ENCODE measurements around the gene TBC1D2B.

DNA sequence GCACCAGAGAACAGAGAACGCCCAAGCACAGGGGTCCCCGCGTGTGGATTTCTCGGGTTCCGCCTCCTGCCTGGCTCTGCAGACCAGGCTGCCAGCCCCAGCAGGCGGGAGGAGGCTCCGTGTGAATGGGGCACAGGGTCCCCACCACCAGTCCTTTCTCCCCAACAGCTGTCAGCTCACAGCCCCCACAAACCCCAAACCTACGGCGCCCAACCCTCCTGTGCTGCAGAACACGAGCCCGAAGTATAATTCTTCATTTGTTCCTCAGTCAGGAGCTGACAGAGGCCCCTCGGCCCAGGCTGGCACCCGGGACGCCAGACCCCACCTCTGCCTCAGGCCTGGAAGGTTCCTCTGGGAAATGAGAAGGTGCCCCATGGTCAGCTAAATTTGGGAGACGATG lies 78.0 kb downstream of the TBC1D2B start:
- TF ChIP-seq, protein P1, sequence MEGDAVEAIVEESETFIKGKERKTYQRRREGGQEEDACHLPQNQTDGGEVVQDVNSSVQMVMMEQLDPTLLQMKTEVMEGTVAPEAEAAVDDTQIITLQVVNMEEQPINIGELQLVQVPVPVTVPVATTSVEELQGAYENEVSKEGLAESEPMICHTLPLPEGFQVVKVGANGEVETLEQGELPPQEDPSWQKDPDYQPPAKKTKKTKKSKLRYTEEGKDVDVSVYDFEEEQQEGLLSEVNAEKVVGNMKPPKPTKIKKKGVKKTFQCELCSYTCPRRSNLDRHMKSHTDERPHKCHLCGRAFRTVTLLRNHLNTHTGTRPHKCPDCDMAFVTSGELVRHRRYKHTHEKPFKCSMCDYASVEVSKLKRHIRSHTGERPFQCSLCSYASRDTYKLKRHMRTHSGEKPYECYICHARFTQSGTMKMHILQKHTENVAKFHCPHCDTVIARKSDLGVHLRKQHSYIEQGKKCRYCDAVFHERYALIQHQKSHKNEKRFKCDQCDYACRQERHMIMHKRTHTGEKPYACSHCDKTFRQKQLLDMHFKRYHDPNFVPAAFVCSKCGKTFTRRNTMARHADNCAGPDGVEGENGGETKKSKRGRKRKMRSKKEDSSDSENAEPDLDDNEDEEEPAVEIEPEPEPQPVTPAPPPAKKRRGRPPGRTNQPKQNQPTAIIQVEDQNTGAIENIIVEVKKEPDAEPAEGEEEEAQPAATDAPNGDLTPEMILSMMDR (optimal IDR thresholded peaks at IDR 0.05 in 1 of 3, IDR thresholded peaks at IDR 0.05 in 1 of 3, conservative IDR thresholded peaks at IDR 0.05 in 1 of 3; ENCODE audit: extremely low read depth in 1 of 3, insufficient read depth in 2 of 3, low read length in 3 of 3), result no peak
- no peak for TF ChIP-seq EZH2 (IDR thresholded peaks at IDR 0.05; ENCODE audit: low read length)

All from keratinocyte (primary cell).